Retinal pigment epithelial cell (primary cell): ENCODE data around the gene GPC5.

Experiments used
- DNase-seq: peaks from one replicate; pipeline ENCODE4 v3.0.0-alpha.2; 2010; ENCODE audit warnings: low read depth
- H3K4me3 ChIP-seq: 2 replicates; pipeline ENCODE4 v1.5.1; 2011; ENCODE audit warnings: mild to moderate bottlenecking, low read length, control low read depth, moderate library complexity
- CTCF ChIP-seq: conservative IDR thresholded peaks from 2 replicates; pipeline ENCODE4 v1.5.1; 2011; ENCODE audit warnings: low read depth, low read length, control low read depth, inconsistent platforms

GPC5 gene

GRCh38 chr13:92900446-92900845 is 1502.0 kb downstream of the GPC5 start:
- no peak for DNase-seq
- TF ChIP-seq CTCF, result no peak

DNA sequence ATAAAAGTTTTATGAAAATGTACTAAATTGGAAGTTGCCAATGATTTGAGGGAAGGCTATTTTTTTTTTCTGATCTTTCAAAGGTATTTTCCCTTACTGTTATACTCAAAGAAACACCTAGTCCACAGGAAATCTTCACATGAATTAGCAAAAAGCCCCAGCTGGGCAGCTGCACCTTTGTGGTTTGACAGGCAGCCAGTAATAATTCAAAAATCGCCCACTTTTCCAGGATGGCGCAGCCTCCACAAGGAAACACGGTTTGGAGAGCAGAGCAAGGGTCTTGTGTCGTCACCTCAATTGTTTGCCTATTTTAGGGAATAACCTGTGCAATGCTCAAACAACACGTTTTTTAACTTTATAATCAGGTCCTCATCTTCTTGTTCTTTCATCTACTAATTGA is 1503.3 kb downstream of the GPC5 start:
- DNase-seq, result no peak
- TF ChIP-seq CTCF, result no peak
- no peak overlapping the region for H3K4me3 ChIP-seq

More at GRCh38 chr13:92900446-92900845, 1502.0 kb downstream of the GPC5 start:
- H3K4me3 ChIP-seq, result no peak overlapping the region

GRCh38 chr13:92912629-92913028 is 1514.2 kb downstream of the GPC5 start:
- no peak for TF ChIP-seq CTCF
- DNase-seq, result no peak
- no peak overlapping the region for H3K4me3 ChIP-seq

DNA sequence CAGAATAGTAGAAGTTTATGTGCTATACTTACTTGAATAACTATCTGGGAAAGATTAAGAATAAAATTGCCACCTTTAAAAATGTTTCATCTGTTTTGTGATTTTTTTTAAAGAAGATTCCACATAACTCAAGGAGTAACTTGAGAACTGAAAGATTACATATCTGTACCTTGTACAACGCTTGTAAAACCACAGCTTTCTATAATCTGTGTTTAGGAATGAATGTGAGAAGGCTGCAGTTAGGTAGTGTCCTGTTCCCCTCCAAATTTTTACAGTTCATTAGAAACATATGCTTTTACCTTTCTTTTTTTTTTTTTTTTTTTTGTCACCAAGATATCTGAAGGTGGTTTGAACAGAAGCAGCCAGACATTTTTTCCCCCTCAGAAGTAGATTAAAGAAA is 1515.4 kb downstream of the GPC5 start:
- DNase-seq, result no peak
- H3K4me3 ChIP-seq, result no peak overlapping the region
- TF ChIP-seq CTCF, result no peak
